ENCODE results near the gene MATN1.

MATN1 gene

GRCh38 chr1:30735124-30735523, 11.7 kb upstream of the MATN1 start:
- no peak for ATAC-seq
- TF ChIP-seq CSDC2 (CRISPR knock-in tag; IDR thresholded peaks at IDR 0.05) (no peak), ZNF565 (CRISPR knock-in tag; conservative IDR thresholded peaks at IDR 0.05; ENCODE audit: low read depth) (no peak)
- TF ChIP-seq, protein P1, sequence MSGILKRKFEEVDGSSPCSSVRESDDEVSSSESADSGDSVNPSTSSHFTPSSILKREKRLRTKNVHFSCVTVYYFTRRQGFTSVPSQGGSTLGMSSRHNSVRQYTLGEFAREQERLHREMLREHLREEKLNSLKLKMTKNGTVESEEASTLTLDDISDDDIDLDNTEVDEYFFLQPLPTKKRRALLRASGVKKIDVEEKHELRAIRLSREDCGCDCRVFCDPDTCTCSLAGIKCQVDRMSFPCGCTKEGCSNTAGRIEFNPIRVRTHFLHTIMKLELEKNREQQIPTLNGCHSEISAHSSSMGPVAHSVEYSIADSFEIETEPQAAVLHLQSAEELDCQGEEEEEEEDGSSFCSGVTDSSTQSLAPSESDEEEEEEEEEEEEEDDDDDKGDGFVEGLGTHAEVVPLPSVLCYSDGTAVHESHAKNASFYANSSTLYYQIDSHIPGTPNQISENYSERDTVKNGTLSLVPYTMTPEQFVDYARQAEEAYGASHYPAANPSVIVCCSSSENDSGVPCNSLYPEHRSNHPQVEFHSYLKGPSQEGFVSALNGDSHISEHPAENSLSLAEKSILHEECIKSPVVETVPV (CRISPR knock-in tag; IDR thresholded peaks at IDR 0.05): no peak

DNA sequence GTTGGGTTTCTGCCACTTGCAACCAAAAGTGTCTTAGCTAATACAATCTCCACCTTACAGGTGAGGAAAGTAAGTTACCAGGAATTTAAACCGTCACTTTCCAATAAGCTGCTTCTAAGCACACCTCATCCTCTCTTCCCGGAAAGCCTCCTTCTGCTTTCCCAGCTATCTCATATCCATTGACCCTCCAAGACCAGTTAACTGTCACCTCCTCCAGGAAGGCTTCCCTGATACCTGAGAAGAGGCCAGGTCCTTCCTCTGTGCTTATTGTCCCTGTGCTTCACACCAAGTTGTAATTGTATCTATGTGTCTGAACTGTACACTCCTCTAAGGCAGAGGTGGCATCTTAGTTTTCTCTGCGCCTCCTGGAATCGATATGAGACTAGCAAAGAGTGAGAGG, 11.2 kb upstream of the MATN1 start:
- ATAC-seq: no peak
- no peak for TF ChIP-seq TOX (CRISPR knock-in tag; IDR thresholded peaks at IDR 0.05; ENCODE audit: borderline replicate concordance)
- no peak for TF ChIP-seq PPARA (CRISPR knock-in tag; IDR thresholded peaks at IDR 0.05; ENCODE audit: borderline replicate concordance)
- no peak for TF ChIP-seq ZNF70 (CRISPR knock-in tag; IDR thresholded peaks at IDR 0.05)
- no peak for TF ChIP-seq ZFP30 (CRISPR knock-in tag; IDR thresholded peaks at IDR 0.05)
- TF ChIP-seq CSDC2 (CRISPR knock-in tag; IDR thresholded peaks at IDR 0.05): no peak
- no peak for TF ChIP-seq ESRRG (CRISPR knock-in tag; IDR thresholded peaks at IDR 0.05)
- TF ChIP-seq OSR1 (CRISPR knock-in tag; IDR thresholded peaks at IDR 0.05): no peak
- no peak for TF ChIP-seq CREB5 (CRISPR knock-in tag; IDR thresholded peaks at IDR 0.05; ENCODE audit: low read depth)
- TF ChIP-seq ISL1 (CRISPR knock-in tag; IDR thresholded peaks at IDR 0.05): no peak
- no peak for TF ChIP-seq ZFP3 (CRISPR knock-in tag; IDR thresholded peaks at IDR 0.05)
- TF ChIP-seq ARNTL (CRISPR knock-in tag; IDR thresholded peaks at IDR 0.05; ENCODE audit: borderline replicate concordance, low read depth): no peak
- TF ChIP-seq GLIS3 (CRISPR knock-in tag; IDR thresholded peaks at IDR 0.05): no peak
- no peak for TF ChIP-seq TCF4 (CRISPR knock-in tag; IDR thresholded peaks at IDR 0.05; ENCODE audit: borderline replicate concordance)
- no peak for TF ChIP-seq BACH2 (CRISPR knock-in tag; IDR thresholded peaks at IDR 0.05; ENCODE audit: borderline replicate concordance)
- TF ChIP-seq ZNF8 (CRISPR knock-in tag; IDR thresholded peaks at IDR 0.05): no peak
- TF ChIP-seq, protein P1 (CRISPR knock-in tag; IDR thresholded peaks at IDR 0.05): no peak
- TF ChIP-seq RARB (CRISPR knock-in tag; IDR thresholded peaks at IDR 0.05): no peak

DNA sequence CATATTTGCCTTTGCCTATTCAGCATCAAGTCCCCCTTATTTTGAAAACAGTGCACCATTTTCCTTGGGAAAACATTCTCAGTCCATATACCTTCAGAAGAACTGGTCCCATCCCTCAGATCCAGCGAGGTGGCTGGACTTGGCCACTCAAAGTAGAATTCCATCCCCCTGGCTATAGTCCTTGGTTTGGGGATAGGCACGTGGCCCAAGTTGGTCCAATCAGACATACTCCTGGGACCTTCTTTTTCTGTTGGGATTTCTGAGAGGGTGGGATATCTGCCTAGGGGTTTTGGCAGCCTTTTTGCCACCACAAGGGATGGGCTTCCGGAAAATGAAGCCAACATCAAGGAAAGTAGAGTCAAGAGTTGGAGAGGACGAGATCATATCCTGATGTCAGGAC, 10.7 kb upstream of the MATN1 start:
- no peak for ATAC-seq
- TF ChIP-seq POU6F1 (CRISPR knock-in tag; IDR thresholded peaks at IDR 0.05; ENCODE audit: borderline replicate concordance, low read depth) (no peak), CSDC2 (CRISPR knock-in tag; IDR thresholded peaks at IDR 0.05) (no peak), ISL1 (CRISPR knock-in tag; IDR thresholded peaks at IDR 0.05) (no peak), RARB (CRISPR knock-in tag; IDR thresholded peaks at IDR 0.05) (no peak), ZC3H10 (CRISPR knock-in tag; IDR thresholded peaks at IDR 0.05) (no peak), SNAI2 (CRISPR knock-in tag; IDR thresholded peaks at IDR 0.05) (no peak), ZNF70 (CRISPR knock-in tag; IDR thresholded peaks at IDR 0.05) (no peak), OSR1 (CRISPR knock-in tag; IDR thresholded peaks at IDR 0.05) (no peak)
- TF ChIP-seq, protein P1 (CRISPR knock-in tag; IDR thresholded peaks at IDR 0.05): no peak

DNA sequence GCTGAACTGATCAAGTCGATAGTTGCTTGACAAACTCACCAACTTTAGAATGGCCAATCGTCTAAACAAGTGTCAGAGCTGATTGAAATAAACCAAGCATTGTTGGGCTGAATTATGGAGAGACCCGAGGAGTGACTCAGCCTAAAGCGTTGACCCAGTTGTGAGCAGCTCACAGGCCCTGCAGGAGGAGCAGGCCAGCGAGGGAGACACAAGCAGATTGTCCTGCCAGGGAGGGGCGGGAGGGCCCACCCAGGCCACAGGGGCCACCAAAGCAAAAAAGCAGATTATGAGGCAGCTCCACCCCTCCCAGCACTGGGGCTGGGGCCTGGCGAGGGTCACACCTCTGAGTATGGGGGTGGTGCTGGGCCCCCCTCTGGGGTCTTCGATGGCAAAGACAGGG, 10.1 kb upstream of the MATN1 start:
- ATAC-seq: no peak
- TF ChIP-seq PPARA (CRISPR knock-in tag; IDR thresholded peaks at IDR 0.05; ENCODE audit: borderline replicate concordance) (no peak), OSR1 (CRISPR knock-in tag; IDR thresholded peaks at IDR 0.05) (no peak), ZFP3 (CRISPR knock-in tag; IDR thresholded peaks at IDR 0.05) (no peak), RARB (CRISPR knock-in tag; IDR thresholded peaks at IDR 0.05) (no peak), PATZ1 (CRISPR knock-in tag; IDR thresholded peaks at IDR 0.05; ENCODE audit: borderline replicate concordance) (no peak), ZC3H10 (CRISPR knock-in tag; IDR thresholded peaks at IDR 0.05) (no peak), GLIS3 (CRISPR knock-in tag; IDR thresholded peaks at IDR 0.05) (no peak)
- TF ChIP-seq, protein P1 (CRISPR knock-in tag; IDR thresholded peaks at IDR 0.05): no peak

Data from SK-N-SH treated with all-trans-retinoic acid at 6 μM for 48 hours (cell line).